Neural cell (in vitro differentiated cells): ENCODE measurements around the gene DIRAS2.

ENCODE experiments used
- CTCF ChIP-seq: fragments of 450-650 bp; IDR thresholded peaks from 2 replicates; pipeline ENCODE4 v1.5.1; 2014; ENCODE audit warnings: antibody characterized with exemption, mild to moderate bottlenecking, moderate library complexity; ENCODE audit not compliant: poor library complexity, severe bottlenecking
- EP300 ChIP-seq: fragments of 450-650 bp; conservative IDR thresholded peaks from 2 replicates; pipeline ENCODE4 v1.6.1; 2014; ENCODE audit warnings: antibody characterized with exemption, mild to moderate bottlenecking, moderate library complexity; ENCODE audit not compliant: poor library complexity, severe bottlenecking
- EZH2 ChIP-seq: fragments of 200-600, 300-800 bp; shearing (Covaris generic), sonication (generic); IDR thresholded peaks from 2 replicates; pipeline ENCODE4 v1.6.1; 2014; ENCODE audit warnings: antibody characterized with exemption, low read length, borderline replicate concordance, mild to moderate bottlenecking; ENCODE audit not compliant: insufficient read depth, poor library complexity, severe bottlenecking
- POLR2AphosphoS5 ChIP-seq: IDR thresholded peaks from 2 replicates; pipeline ENCODE4 v1.6.1; 2012
- SMC3 ChIP-seq: fragments of 450-650 bp; conservative IDR thresholded peaks from 2 replicates; pipeline ENCODE4 v1.6.1; 2014; ENCODE audit warnings: antibody characterized with exemption, mild to moderate bottlenecking, moderate library complexity; ENCODE audit not compliant: poor library complexity

- TF ChIP-seq CTCF (no peak), POLR2AphosphoS5 (no peak), EZH2 (no peak), EP300 (no peak), SMC3 (no peak)
Observed at GRCh38 chr9:90647843-90648242, 5.2 kb upstream of the DIRAS2 start.
